Right lobe of liver (tissue), 6 donors: ENCODE results near the gene RHOC. TPM values are rescaled to one million over a fixed set of nuclear protein-coding genes. Genes with fewer than 3 reads are reported as not detected.

Source experiments
- ATAC-seq, 4 donors: fragments of 200-7000 bp; cut with Tn5 transposase; one replicate each; pipeline ENCODE4 v1.9.1; 2020; ENCODE audit warnings: mild to moderate bottlenecking in 4 of 4, moderate library complexity in 4 of 4
- DNase-seq, 3 donors: peaks; one replicate each; pipeline ENCODE4 v3.0.0-alpha.2; 2020
- H3K27ac ChIP-seq, 3 donors: fragments of 200-600 bp; one replicate each; pipeline ENCODE4 v1.8.0; 2022
- H3K27me3 ChIP-seq, 2 donors: fragments of 200-600 bp; one replicate each; pipeline ENCODE4 v1.8.0; 2022
- H3K36me3 ChIP-seq, 4 donors: fragments of 200-600 bp; sonication (generic) in 1 of 4; one replicate each; pipeline versions ENCODE4 v1.5.1 to v1.8.0; 2017 to 2022; ENCODE audit warnings: control low read depth in 1 of 4
- H3K4me1 ChIP-seq, 4 donors: fragments of 200-600 bp; sonication (generic) in 1 of 4; one replicate each; pipeline versions ENCODE4 v1.5.1 to v1.8.0; 2017 to 2022; ENCODE audit warnings: control low read depth in 1 of 4
- H3K4me3 ChIP-seq, 3 donors: fragments of 200-600 bp; one replicate each; pipeline ENCODE4 v1.8.0; 2022
- H3K9me3 ChIP-seq, 4 donors: fragments of 200-600 bp; sonication (generic) in 1 of 4; one replicate each; pipeline versions ENCODE4 v1.5.1 to v1.8.0; 2017 to 2022; ENCODE audit warnings: control low read depth in 1 of 4
- CTCF ChIP-seq, 4 donors: fragments of 200-600 bp in 3 of 4; fragments of 450-650 bp in 1 of 4; IDR thresholded peaks; one replicate each; pipeline versions ENCODE4 v1.5.1 to v1.8.0; 2016 to 2022; ENCODE audit warnings: antibody characterized with exemption in 4 of 4, mild to moderate bottlenecking in 2 of 4
- POLR2A ChIP-seq: fragments of 450-650 bp; IDR thresholded peaks from one replicate; pipeline ENCODE4 v1.6.1; 2017; ENCODE audit warnings: antibody characterized with exemption, mild to moderate bottlenecking
- WGBS: methylation state at CpG from one replicate; pipeline ENCODE4 v1.1.6; 2018; ENCODE audit warnings: low coverage, low lambda C conversion rate; ENCODE audit not compliant: insufficient coverage; ENCODE audit errors: missing lambda C conversion rate; 5-methylcytosine and 5-hydroxymethylcytosine counted together
- intact Hi-C, 2 donors: fragments of 100-400 bp; cut with DNase I; formaldehyde crosslinking; loops; one replicate each; pipeline versions ENCODE4 v1.11.2 to v1.14.1; 2022
- total RNA-seq, 6 experiments: library from RNA; depleted of rRNA in 2 of 6; stranded (reverse); fragments of >200 nt in 2 of 6; fragmentation: NEBNext Ultra II Directional in 3 of 6; extraction: Animal tissue kit (Norgen Biotek cat#: 25700) in 3 of 6; gene quantifications; one replicate each; pipeline versions ENCODE4 v1.1.0 to v1.2.4, GENCODE V29; 2016 to 2023
- donor health status: DM: no; HTN: yes; CAD: no.
- donor health status: DM: no; HTN: no; CAD: no.
- donor health status: DM: no; HTN: no; CAD: no.
- donor health status: DM: no; HTN: yes; CAD: no.
- donor health status: DM: no; HTN: yes; CAD: no.

Gene RHOC
- total RNA-seq, 6 experiments from 2014 or later: 47.9 to 207 (median 107) TPM

GRCh38 chr1:112686417-112686816, 20.5 kb downstream of the RHOC start:
- ATAC-seq (no peak), DNase-seq (no peak)
- no peaks in the 10 kb centered on the region for H3K4me1 ChIP-seq
- no peak for TF ChIP-seq POLR2A
- no peak for TF ChIP-seq CTCF (IDR thresholded peaks at IDR 0.05)
- no peak overlapping the region for H3K27ac ChIP-seq
- H3K9me3 ChIP-seq: no peaks in the 10 kb centered on the region
- WGBS: 78% methylated on average over 2 of the region's 3 CpGs
- intact Hi-C loops: no loop called here
- H3K4me3 ChIP-seq: no peak overlapping the region
- H3K36me3 ChIP-seq: peaks cover 0 to 15% (median 6%) of the 10 kb centered on the region in 4 donors
- H3K27me3 ChIP-seq: no peaks in the 10 kb centered on the region

- Histone ChIP-seq H3K9me3 (no peaks in the 10 kb centered on the region), H3K4me3 (no peak overlapping the region), H3K27me3 (no peaks in the 10 kb centered on the region), H3K4me1 (no peaks in the 10 kb centered on the region), H3K27ac (no peak overlapping the region), H3K36me3 (peaks cover 0 to 15% (median 3%) of the 10 kb centered on the region in 4 donors)
- 100% methylated on average over 4 of the region's 5 CpGs for WGBS
- intact Hi-C loops: no loop called here
- TF ChIP-seq CTCF (IDR thresholded peaks at IDR 0.05): no peak
- no peak for TF ChIP-seq POLR2A
- DNase-seq (no peak), ATAC-seq (no peak)
These were observed 21.0 kb downstream of the RHOC start for GRCh38 chr1:112685913-112686312.

DNA sequence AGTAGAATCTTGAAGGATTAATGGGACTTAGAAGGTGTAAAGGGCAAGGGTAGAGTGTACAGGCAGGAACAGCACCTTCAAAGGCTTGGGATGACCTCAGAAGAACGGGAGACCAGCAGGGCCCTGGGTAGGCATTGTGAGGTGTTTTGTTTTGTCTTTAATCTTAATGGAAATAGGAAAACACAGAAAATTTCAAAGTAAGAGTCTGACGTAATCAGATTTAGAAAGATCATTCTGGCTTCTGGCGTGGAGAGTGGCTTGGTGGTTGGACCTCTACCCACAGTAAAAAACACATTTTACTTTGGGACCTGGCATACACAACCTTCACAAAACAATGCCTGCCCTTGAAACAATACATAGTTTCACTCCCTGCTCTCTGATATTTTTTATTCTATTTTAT, 28.3 kb downstream of the RHOC start:
- Histone ChIP-seq H3K9me3 (no peaks in the 10 kb centered on the region), H3K36me3 (no peaks in the 10 kb centered on the region), H3K27me3 (no peaks in the 10 kb centered on the region), H3K27ac (no peak overlapping the region), H3K4me1 (peaks cover 0 to 13% (median 2%) of the 10 kb centered on the region in 4 donors), H3K4me3 (no peak overlapping the region)
- TF ChIP-seq CTCF (IDR thresholded peaks at IDR 0.05) (no peak), POLR2A (no peak)
- intact Hi-C loops: no loop called here
- no peak for ATAC-seq
- WGBS: 87% methylated on average over 3 of the region's 3 CpGs
- DNase-seq: no peak

GRCh38 chr1:112677501-112677900, 29.4 kb downstream of the RHOC start:
- Histone ChIP-seq H3K4me1 (peaks cover 0 to 19% (median 5%) of the 10 kb centered on the region in 4 donors), H3K4me3 (no peak overlapping the region), H3K27ac (no peak overlapping the region), H3K9me3 (no peaks in the 10 kb centered on the region), H3K36me3 (no peaks in the 10 kb centered on the region), H3K27me3 (no peaks in the 10 kb centered on the region)
- no peak for DNase-seq
- TF ChIP-seq CTCF (IDR thresholded peaks at IDR 0.05) (no peak), POLR2A (no peak)
- 98% methylated on average over 4 of the region's 4 CpGs for WGBS
- intact Hi-C loops: no loop called here
- ATAC-seq: no peak

GRCh38 chr1:112676543-112676942, 30.4 kb downstream of the RHOC start:
- Histone ChIP-seq H3K36me3 (peaks cover 0 to 2% (median 0%) of the 10 kb centered on the region in 4 donors), H3K27ac (no peak overlapping the region), H3K4me1 (peaks cover 0 to 19% (median 5%) of the 10 kb centered on the region in 4 donors), H3K4me3 (no peak overlapping the region), H3K9me3 (no peaks in the 10 kb centered on the region), H3K27me3 (no peaks in the 10 kb centered on the region)
- intact Hi-C loops: no loop called here
- DNase-seq: no peak
- ATAC-seq: no peak
- no peak for TF ChIP-seq POLR2A
- TF ChIP-seq CTCF (IDR thresholded peaks at IDR 0.05): no peak
- 80% methylated on average over 3 of the region's 3 CpGs for WGBS
